ENCODE data around the gene CBX6.
"Not testable (repeated sequence)": the region's sequence is repeated elsewhere in the genome, so short reads cannot be mapped to it uniquely, and the experiment has no call there.

Gene CBX6

DNA sequence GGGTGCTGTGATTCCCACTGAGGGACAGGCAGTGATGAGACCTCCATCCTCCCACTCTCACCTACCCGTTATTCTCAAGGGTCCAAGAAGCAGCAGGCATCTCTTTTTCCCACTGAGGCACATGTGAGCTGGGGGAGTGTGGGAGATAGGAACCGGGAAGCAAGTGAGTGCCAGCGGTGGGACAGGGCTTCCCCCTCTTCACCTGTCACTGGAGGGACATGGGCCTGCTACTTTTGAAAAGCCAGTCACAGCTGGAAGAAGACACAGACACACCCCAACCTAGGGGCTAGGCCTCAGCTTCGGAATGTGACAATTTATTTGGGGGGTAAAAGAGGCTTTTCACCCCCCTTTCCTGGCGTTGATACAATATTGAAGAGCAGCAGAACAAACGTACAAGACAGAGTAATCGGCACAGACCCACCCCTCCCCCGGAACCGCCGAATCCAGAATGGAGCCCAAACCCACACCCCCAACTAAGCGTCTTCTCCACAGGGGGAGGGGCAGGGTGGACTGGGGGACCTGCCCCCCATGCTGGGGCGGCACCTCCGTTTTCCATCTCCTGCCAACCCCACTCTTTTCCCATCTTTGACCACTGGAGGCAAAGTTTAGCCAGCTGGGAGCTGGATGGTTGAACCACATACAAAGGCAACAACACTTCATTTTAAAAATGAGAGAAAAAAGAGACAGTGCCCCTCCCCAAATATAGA is 10.7 kb downstream of the CBX6 start:
- DNase-seq (ENCODE audit: low read depth in 2 of 2): no peak

DNA sequence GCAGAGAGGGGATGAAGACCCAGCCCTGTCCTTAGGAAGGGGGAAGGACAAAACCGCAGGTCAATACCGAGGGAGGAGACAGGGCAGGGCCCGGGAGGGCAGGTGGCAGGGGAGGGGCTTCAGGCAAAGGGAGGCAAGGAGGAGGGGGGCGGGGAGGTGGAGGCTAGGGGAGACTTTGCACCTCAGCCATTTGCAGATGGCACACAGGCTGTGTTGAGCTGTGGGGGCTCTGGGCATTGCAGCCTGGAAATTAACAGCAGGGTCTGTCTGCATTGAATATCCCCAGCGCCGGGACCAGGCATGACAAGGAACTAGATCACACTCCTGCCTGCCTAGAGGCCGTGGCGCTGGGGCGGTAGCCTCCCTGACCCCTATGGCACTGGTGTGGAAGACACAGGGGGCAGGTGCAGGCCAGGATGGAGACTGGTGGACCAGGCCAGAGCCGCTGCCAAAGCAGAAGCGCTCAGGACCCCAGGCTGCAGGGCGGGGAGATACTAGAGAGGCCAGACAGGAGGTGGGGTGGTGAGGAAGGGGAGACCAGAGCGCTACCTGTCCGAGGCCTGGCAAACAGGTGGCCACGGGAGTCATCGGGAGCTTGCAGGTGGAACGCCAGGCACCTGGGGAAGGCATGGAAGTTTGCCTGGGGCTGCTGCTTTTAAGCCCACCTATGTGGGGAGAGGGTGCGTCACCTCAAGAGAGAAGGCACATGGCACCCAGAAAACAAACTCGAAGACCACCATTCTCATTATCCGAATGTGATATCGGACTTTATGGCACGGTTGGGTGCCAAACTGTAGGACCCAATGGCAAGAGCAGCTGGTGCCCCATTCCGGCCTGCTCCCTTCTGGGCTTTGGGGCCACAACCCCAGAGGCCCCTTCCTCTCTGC is 11.5 kb downstream of the CBX6 start:
- DNase-seq (ENCODE audit: low read depth in 2 of 2): no peak

GRCh38 chr22:38859581-38860282 is 12.3 kb downstream of the CBX6 start:
- DNase-seq (ENCODE audit: low read depth in 2 of 2): no peak

GRCh38 chr22:38858492-38858891 is 13.5 kb downstream of the CBX6 start:
- DNase-seq (ENCODE audit: low read depth in 2 of 2): no peak

DNA sequence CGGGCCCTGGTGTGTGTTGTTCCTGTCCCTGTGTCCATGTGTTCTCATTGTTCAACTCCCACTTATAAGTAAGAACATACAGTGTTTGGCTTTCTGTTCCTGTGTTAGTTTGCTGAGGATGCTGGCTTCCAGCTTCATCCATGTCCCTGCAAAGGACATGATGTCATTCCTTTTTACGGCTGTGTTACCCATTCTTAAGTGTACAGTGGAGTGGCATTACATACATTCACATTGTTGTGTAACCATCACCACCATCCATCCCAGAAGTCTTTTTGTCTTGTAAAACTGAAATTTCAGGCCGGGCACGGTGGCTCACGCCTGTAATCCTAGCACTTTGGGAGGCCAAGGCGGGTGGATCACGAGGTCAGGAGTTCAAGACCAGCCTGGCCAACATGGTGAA is 17.5 kb downstream of the CBX6 start:
- not testable (repeated sequence) for DNase-seq (ENCODE audit: low read depth in 2 of 2)

DNA sequence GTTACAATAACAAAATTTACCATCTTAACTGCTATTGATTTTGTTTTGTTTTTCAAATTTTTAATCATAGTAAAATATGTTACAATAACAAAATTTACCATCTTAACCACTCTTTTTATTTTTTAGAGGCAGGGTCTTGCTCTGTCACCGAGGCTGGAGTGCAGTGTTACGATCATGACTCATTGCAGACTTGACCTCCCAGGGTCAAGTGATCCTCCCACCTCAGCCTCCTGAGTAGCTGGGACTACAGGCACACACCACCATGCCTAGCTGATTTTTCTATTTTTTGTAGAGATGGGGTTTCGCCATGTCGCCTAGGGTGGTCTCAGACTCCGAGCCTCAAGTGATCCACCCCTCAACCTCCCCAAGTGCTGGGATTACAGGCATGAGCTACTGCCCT is 18.1 kb downstream of the CBX6 start:
- DNase-seq (ENCODE audit: low read depth in 2 of 2): not testable (repeated sequence)

DNA sequence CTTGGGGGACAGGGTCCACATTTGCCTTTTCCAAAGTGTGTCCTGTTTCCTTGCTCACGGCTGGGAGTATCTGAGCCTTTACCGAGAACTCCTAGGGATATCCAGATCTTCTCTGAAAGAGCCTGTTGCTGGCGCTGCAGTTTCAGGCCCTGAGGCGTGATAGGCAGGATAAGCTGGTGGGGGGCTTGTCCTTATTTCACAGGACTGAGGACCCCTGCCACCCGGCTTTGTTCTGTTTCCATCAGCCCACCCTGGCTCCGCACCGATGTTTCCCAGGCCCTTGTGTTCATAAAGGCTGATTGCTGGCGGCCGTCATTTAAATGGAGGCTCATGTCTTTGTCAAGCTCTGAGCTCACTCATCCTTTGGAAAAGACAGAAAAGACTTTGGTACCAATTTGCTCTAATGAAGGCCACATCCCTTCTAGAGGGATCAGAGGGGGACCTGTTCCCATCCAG is 18.8 kb downstream of the CBX6 start:
- DNase-seq (ENCODE audit: low read depth in 2 of 2): no peak

- DNase-seq (ENCODE audit: low read depth in 2 of 2): no peak
These were observed 19.5 kb downstream of the CBX6 start for GRCh38 chr22:38852522-38852921.

DNA sequence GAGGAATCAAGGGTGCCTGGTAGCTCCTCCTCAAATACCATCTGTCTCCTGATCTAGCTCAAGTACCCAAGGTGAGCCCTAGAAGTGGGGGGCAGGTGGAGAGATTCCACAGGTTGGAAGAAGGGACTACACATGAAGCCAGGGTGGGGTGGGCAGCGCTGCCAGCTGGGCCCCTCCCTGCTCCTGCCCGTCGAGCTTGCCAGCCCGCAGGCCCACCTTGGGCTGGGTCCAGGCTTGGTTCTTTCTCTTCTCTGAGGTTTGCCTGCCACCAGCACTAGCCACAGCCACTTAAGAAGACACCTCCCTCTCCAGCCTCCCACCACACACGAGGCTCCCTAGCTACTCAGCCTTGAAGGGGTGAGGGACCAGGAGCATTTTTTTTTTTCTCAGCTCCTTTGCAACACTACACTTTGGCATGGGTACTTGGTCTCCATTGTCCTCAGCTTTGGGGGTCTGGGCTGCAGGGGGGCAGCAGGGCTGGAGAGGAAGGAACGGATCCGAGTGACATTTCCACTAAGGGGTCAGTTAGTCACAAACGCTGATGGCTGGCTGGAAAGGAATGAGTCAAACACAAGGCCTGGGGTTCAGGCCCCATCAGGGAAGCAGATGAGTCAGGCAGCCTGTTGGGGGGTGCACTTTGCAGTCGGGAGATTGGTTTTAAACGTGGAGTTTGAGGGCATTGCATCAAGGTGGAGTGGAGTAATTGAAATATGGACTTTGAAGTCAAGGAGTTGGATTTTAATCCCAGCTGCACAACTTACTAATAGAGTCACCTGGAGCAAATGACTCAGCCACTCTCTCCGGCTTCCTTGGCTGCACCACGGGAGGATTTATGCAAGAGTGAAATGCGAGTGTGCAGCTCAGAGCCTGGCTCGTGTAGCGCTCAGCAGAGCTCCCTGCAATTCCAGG is 20.8 kb downstream of the CBX6 start:
- DNase-seq (ENCODE audit: low read depth in 2 of 2): no peak

DNA sequence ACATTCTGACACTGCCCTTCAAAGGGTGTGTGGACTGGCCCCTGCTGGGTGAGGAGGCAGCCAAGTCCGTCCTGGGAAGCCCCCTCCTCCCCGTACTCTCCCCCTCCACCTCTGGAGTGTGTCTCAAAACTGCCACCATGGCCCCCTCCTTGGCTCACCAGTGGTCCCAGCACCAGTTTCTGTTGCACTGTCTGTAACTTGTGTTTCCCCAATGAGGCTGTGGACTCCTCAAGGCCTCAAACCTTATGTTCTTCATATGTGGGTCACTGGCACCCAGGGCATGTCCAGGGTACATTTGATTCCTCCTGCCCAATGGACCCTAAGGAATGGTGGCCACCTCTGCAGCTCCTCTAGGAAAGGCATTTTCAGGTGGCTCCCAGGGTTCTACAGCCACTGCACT is 21.6 kb downstream of the CBX6 start:
- no peak for DNase-seq (ENCODE audit: low read depth in 2 of 2)

- DNase-seq (ENCODE audit: low read depth in 2 of 2): no peak
These were observed 22.2 kb downstream of the CBX6 start for GRCh38 chr22:38849811-38850210.

DNA sequence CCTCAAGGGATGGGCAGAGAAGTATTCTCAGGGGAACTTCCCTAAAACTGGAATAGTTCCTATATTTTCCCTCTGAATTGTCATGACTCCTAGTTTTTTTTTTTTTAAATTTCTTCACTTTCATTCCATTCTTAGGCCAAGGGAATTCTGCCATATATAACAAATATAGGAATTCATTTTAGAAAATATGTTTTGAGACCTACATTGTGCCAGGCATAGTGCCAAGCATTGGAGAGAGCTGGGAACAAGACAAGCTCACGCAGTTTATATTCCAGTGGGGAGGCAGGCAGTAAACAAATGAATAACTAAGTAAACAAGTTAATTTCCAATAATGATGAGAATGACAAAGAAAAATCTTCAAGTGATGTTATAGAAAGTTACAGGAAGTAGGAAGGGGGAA is 25.6 kb downstream of the CBX6 start:
- DNase-seq (ENCODE audit: low read depth in 2 of 2): no peak

DNA sequence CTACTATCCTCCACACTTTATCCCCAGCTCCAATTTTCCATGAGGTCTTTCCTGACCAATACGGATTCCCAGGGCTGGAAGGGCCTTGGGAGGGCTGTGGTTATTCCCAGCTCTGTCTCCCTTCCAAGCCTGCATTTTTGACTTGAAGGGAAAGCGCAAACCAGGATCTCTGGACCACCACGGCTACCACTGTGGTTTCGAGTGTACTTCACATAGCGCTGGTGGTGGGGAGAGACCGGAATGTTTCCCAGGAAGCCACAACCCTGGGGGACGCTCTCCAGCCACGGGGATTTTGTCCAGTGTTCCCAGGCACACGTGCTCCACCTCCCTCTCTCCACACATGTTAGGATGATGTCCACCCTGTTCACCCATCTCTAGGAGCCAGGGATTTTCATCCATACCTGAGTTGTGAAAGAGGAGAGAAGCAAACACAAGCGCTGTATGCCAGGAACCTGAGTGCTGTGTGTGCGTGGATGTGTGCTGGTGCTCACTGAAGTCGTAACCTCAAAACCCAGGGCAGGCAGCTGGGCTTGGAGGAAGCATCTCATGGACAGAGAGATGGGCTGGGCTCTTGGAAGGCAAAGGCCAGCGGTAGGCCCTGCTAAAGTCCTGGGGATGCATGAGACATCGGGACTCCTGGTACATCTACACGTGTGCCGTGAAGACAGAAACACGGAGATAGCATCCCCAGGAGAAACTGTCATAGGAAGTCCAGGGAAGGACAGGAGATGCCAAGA is 26.8 kb downstream of the CBX6 start:
- no peak for DNase-seq (ENCODE audit: low read depth in 2 of 2)

GRCh38 chr22:38844315-38845003 is 27.6 kb downstream of the CBX6 start:
- no peak for DNase-seq (ENCODE audit: low read depth in 2 of 2)

GRCh38 chr22:38843657-38844314 is 28.2 kb downstream of the CBX6 start, which contains the start of gene NPTXR:
Gene NPTXR (minus strand): TSS chr22:38844028.
- peak in 1 of 2 donors; percentile 26 for DNase-seq (ENCODE audit: low read depth in 2 of 2)

- peak; percentile 34 to 49 for DNase-seq (ENCODE audit: low read depth in 2 of 2)
These were observed 28.8 kb downstream of the CBX6 start for GRCh38 chr22:38843201-38843656.

- no peak for DNase-seq (ENCODE audit: low read depth in 2 of 2)
These were observed 29.4 kb downstream of the CBX6 start for GRCh38 chr22:38842512-38843200.

DNA sequence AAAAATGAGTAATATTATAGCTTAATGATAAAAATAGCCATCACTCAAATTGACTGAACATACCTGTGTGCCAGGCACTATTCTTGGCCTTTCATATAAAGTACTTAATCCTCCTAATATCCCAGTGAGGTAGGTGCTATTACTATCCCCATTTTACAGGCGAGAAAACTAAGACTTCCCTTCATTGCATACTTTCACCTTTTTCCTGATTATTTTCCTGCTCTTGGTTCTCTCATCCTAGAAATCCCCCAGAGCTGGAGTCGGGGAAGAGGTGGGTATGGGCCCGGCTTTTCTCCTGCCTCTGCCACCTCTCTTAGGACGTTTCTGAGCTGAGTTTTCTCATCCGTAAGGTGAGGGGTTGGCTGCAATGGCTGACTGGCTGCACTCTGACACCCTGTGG is 30.4 kb downstream of the CBX6 start:
- no peak for DNase-seq (ENCODE audit: low read depth in 2 of 2)

DNA sequence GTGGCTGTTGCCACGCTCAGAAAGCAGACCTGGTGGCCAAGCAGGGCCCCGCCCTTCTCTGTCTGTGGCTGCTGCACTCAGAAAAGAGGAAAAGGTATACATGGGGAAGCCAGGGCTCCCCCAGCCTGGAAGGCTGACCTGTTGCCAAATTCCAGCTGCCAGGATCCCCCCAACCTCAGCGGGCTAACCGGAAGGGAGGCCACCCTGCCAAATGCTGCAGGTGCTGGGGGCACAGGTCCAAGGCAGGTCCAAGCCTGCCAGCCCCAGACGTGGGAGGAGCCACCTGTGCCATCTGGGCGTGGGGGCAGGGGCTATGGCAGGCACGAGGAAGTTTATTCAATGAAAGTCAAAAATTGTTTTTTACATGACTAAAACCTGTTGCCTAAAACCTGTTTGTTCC is 30.8 kb downstream of the CBX6 start:
- no peak for DNase-seq (ENCODE audit: low read depth in 2 of 2)

Data from stimulated activated CD4-positive, alpha-beta T cell treated with anti-CD3 and anti-CD28 coated beads, Interleukin-4, amount 100 ng/mL, for 48 hours (primary cell).